GM15510 (cell line): Measurements from ENCODE around the gene CTSC.

Source experiments
- POLR2A ChIP-seq: IDR thresholded peaks from 3 replicates; pipeline ENCODE4 v1.6.1; 2011; ENCODE audit warnings: borderline replicate concordance; ENCODE audit not compliant: insufficient read length; ENCODE audit errors: extremely low read depth

The CTSC gene

DNA sequence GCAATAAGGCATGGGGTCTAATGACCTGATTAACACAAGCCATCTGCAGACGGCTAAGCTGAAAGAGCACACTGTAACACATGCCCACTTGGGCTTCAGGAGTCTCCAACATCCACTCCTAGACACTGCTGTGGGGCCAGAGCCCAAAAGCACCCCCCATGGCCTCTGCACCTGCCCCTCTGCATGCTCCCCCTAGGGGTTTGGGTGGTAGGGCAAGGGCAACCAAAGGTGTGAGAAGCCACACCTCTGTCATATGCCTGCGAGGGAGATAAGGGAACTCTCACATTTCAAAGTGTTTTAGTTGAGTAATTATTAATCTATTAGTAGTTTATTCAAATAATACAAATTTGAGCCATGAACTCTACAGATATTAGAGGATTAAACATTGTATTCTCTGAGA is 30.8 kb downstream of the CTSC start:
- no peak for TF ChIP-seq POLR2A

DNA sequence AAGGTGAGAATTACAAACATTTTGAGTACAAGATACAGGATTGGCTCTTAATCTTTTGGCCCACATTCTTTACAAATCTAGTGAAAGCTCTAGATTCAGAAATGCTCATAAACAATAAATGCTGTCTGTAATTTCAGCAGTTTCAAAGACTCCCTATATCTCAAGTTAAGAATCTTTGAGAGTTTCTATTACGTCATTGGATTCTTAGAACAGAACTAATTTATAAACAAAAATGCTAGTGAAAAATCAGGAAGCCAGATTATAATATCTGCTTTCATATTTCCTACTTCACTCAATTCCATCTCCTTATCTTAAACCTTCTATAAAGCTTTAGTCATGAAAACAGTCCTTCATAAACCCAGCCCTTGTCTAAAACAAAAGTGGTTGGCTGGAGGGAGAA is 32.1 kb downstream of the CTSC start:
- no peak for TF ChIP-seq POLR2A

DNA sequence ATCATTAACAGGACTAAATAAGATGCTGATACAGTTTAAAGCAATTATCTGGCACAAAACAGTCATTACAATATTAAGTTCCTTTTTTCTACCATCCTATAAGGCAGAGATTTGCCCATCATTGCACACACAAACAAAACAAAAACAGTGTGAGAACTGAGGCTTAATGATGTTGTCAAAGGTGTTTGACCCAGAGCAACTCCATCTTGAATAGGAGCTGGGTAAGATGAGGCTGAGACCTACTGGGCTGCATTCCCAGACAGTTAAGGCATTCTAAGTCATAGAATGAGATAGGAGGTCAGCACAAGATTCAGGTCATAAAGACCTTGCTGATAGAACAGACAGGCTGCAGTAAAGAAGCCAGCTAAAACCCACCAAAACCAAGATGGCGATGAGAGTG is 33.2 kb downstream of the CTSC start:
- no peak for TF ChIP-seq POLR2A

DNA sequence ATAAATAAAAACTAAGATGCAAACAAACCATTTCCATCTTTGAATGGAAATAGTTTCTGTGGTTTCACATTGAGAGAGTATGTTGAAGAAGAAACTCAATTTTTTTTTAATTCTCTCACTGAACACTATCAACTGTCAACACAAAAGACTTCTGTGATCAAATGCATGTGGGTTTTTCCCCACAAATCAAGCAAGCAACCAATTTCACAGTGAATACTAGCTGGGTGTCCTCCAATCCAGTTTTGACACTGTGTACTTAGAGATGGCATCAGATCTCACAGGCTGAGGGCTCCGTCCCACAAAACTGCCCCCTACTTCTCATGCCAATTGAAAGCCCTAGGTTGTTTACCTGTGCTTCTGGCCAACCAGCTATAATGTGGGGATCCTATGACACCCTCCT is 34.5 kb downstream of the CTSC start:
- no peak for TF ChIP-seq POLR2A

DNA sequence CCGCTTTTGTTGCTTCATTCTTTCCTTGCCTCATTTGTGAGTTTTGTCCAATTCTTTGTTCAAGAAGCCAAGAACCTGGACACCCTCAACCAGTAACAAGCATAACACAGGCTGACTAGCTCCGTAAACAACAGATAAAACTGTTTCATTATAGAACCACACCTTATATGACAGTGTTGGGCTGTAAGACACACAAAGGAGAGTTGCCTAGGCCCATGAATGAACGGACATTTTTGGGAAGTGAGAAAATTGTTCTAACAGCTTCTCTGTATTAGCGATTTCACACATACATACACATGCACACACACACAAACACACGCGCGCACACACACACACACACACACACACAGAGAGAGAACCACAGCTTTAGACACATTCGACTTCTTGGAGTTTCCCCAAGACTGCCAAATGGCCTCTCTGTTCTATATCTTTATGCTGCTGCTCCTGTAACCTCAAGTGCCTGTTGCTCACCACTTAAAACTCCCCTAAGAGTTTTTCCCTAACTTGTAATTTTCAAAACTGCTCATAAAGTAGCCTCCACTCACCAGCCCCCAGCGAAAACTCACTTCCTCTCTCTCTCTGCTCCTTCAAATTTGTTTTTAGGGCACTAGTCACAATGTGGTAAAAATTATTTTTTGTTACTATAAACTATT is 35.9 kb downstream of the CTSC start:
- no peak for TF ChIP-seq POLR2A

GRCh38 chr11:88300888-88301487 is 36.5 kb downstream of the CTSC start:
- no peak for TF ChIP-seq POLR2A

- no peak for TF ChIP-seq POLR2A
Measured at GRCh38 chr11:88297863-88298262, 39.7 kb downstream of the CTSC start.

DNA sequence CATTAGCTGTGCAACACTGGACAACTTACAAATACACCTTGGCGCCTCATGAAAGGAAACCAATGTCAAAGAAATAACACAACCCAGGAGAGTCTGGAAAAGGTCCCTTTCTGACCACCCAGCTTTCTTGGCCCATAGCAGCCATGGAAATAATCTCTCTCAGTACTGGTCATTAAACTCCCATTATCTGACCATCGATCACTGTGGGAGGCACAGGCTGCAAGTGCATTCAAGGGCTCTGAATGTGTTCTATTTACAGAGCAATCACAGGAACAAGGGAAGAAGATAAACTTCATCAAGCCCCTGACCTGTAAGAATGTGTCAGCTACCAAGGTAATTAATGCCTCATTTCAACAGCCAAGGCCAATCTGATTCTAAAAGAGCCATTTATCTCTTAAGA is 40.1 kb downstream of the CTSC start:
- TF ChIP-seq POLR2A, result no peak

- no peak for TF ChIP-seq POLR2A
Measured at GRCh38 chr11:88295028-88295427, 42.5 kb downstream of the CTSC start.

DNA sequence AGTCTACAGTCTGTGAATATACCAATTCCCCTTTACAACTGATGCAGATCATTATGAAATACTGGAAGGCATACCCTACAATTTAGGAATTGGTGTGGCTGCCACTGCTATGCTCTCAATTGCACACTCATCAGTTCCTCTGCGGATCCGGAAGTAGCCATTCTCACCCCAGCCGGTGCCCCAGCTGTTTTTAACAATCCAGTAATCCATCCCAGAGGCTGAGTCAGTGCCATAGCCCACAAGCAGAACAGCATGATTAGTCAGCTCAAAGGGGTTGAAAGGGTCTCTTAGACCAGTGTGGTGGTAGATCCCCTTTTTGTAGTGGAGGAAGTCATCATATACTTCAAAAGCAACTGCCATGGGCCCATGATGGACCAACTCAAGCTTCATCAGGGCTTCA is 43.6 kb downstream of the CTSC start:
- TF ChIP-seq POLR2A, result no peak

DNA sequence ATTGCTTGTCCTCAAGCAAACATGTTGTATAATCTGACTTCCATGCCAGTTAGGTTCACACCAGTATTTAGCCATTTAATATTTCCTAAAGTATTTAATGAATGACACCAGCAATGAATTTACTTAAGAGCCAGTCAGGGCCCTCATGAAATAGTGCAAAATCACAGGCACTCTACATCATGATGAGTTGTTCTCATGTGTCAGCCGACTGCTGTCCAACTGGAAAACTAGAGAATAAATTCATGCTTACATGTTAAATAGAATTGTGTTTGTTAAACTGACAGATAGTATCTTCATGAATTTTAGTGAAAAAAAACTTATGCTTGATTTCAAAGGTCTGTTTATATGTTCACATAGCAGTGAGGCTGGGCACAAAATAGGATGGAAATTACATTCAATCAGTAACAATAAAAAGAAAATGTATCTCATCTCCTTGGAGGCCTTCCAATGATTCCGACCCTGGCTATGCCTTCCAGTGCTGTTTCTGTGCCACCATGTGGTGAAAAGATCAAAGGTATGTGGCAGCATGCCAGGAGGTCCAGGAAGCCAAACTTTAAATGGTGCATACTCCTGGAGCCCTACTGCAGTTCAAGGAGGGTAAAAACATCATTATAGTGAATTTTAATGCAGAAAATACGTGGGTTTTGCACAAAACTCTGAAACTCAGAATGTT is 45.2 kb downstream of the CTSC start:
- TF ChIP-seq POLR2A, result no peak

- TF ChIP-seq POLR2A, result no peak
Measured at GRCh38 chr11:88288560-88288959, 49.0 kb downstream of the CTSC start.

DNA sequence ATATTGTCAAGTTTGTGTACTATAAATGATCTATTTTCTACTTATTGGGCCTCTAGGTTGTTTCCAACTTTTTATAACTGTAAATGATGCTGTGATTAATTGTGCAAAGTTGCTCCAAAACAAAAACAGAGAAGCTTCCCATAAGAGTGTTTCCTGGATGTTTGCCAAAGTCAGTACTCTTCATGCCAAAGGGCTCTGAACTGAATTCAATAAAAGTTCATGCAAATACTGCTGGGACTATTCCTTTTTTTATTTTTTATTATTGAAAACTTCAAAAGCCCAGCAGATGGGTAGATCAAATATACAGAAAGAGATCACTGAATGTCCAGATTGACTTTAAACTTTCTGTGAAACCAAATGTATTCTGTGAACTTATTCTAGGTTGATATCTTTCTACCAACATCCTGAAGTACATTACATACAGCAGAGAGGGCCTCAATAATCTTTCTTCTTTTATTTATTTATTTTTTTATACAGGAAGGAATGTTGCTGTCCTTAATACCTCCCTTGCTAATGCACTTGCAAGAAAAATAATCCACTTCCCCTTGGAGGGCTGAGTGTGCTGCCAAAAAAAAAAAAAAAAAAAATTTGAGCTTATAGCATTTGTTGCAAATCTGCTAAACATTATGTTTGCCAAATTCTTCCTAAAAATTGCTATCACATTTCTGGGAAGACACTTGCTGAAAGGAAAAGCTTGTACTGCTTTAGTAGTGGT is 53.0 kb downstream of the CTSC start:
- no peak for TF ChIP-seq POLR2A

DNA sequence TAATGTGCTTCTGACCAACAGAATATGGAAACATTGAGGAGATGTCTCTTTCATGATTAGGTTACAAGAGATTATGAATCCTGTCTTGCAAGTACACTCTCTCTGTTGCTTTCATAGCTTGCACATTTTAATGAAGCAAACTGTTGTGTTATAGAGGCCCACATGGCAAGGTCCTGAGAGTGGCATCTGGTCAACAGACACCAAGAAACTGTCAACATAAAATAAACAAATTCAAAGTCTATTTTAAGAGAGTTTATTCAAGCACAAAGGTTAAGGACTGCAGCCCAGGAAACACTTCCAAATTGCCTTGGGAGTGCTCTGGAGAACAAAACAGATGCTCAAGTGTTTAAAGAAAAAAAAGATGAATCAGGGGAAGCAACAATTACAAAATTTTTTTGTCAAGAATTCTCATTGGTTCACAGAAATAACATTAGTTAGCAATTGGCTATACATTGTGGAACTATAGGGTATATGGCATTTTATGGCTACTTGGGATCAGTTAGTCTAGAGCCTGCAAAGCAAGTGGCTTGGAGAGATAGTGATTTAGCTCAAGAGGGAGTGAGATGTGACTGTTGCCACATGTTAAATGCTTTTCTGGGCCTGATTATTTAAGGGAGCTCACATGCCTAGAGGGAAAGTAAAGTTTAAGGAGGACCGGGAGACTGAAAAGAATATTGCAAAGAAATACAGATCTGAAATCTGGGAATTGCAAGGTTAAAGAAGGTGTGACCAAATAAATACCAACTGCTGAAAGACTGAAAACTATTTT is 54.6 kb downstream of the CTSC start:
- TF ChIP-seq POLR2A, result no peak

- TF ChIP-seq POLR2A, result no peak
Measured at GRCh38 chr11:88281317-88281712, 56.2 kb downstream of the CTSC start.
